HEK293T (cell line): ENCODE measurements around the gene LRRC8C.

ENCODE experiments used
- CTCF ChIA-PET: fragments of 350-600 bp; formaldehyde crosslinking; extraction: SDS; loops from one replicate; lab custom pipeline; 2021; ENCODE audit warnings: antibody characterized with exemption, inconsistent platforms; lab: Yijun Ruan, JAX
- POLR2A ChIA-PET: fragments of 350-600 bp; formaldehyde crosslinking; extraction: SDS; loops from one replicate; lab custom pipeline; 2020; ENCODE audit warnings: antibody characterized with exemption, inconsistent platforms; lab: Yijun Ruan, JAX
- DNase-seq: peaks from one replicate; pipeline ENCODE4 v3.0.0; 2012; ENCODE audit warnings: mixed read lengths; ENCODE audit errors: extremely low spot score
- ARNT ChIP-seq: fragments of 450-650 bp; IDR thresholded peaks from 2 replicates; pipeline ENCODE4 v1.6.1; 2017; ENCODE audit warnings: mild to moderate bottlenecking
- BHLHE40 ChIP-seq: fragments of 450-650 bp; IDR thresholded peaks from 2 replicates; pipeline ENCODE4 v1.6.1; 2016; ENCODE audit warnings: mild to moderate bottlenecking, moderate library complexity, borderline replicate concordance
- CTBP1 ChIP-seq: fragments of 450-650 bp; IDR thresholded peaks from 2 replicates; pipeline ENCODE4 v1.6.1; 2016; ENCODE audit warnings: borderline replicate concordance
- ELF4 ChIP-seq: fragments of 450-650 bp; IDR thresholded peaks from 2 replicates; pipeline ENCODE4 v1.6.1; 2017; ENCODE audit warnings: antibody characterized with exemption
- FOXA1 ChIP-seq: fragments of 450-650 bp; IDR thresholded peaks from 2 replicates; pipeline ENCODE4 v1.6.1; 2016; ENCODE audit warnings: mild to moderate bottlenecking
- FOXK2 ChIP-seq: fragments of 450-650 bp; IDR thresholded peaks from 2 replicates; pipeline ENCODE4 v1.6.1; 2016; ENCODE audit warnings: mild to moderate bottlenecking
- FOXM1 ChIP-seq: fragments of 450-650 bp; IDR thresholded peaks from 2 replicates; pipeline ENCODE4 v1.6.1; 2017; ENCODE audit warnings: mild to moderate bottlenecking, borderline replicate concordance
- HDGF ChIP-seq: fragments of 450-650 bp; IDR thresholded peaks from 2 replicates; pipeline ENCODE4 v1.6.1; 2017; ENCODE audit warnings: antibody characterized with exemption, borderline replicate concordance
- L3MBTL2 ChIP-seq: fragments of 450-650 bp; conservative IDR thresholded peaks from 2 replicates; pipeline ENCODE4 v1.6.1; 2016; ENCODE audit warnings: mild to moderate bottlenecking
- LEF1 ChIP-seq: fragments of 450-650 bp; IDR thresholded peaks from 2 replicates; pipeline ENCODE4 v1.6.1; 2017; ENCODE audit warnings: mild to moderate bottlenecking, borderline replicate concordance
- NFRKB ChIP-seq: fragments of 450-650 bp; IDR thresholded peaks from 2 replicates; pipeline ENCODE4 v1.6.1; 2016; ENCODE audit warnings: mild to moderate bottlenecking, moderate library complexity
- PKNOX1 ChIP-seq: fragments of 450-650 bp; IDR thresholded peaks from 2 replicates; pipeline ENCODE4 v1.6.1; 2016
- SP1 ChIP-seq: fragments of 450-650 bp; IDR thresholded peaks from 2 replicates; pipeline ENCODE4 v1.6.1; 2017
- SUZ12 ChIP-seq: fragments of 450-650 bp; IDR thresholded peaks from 2 replicates; pipeline ENCODE4 v1.6.1; 2016; ENCODE audit warnings: mild to moderate bottlenecking
- TARDBP ChIP-seq: fragments of 450-650 bp; IDR thresholded peaks from 2 replicates; pipeline ENCODE4 v1.6.1; 2016
- ZNF384 ChIP-seq: fragments of 450-650 bp; IDR thresholded peaks from 2 replicates; pipeline ENCODE4 v1.6.1; 2016

LRRC8C gene

GRCh38 chr1:89734442-89734841, 101.5 kb downstream of the LRRC8C start:
- no peak for DNase-seq
- POLR2A ChIA-PET: no interaction called here
- TF ChIP-seq CTBP1: no peak
- TF ChIP-seq ELF4: no peak
- no peak for TF ChIP-seq SUZ12
- no peak for TF ChIP-seq PKNOX1
- TF ChIP-seq FOXA1: no peak
- TF ChIP-seq ARNT: no peak
- no peak for TF ChIP-seq HDGF
- TF ChIP-seq LEF1: no peak
- TF ChIP-seq FOXM1: no peak
- CTCF ChIA-PET: no interaction called here

GRCh38 chr1:89735479-89735878, 102.6 kb downstream of the LRRC8C start:
- no peak for TF ChIP-seq CTBP1
- no peak for TF ChIP-seq FOXA1
- no peak for TF ChIP-seq PKNOX1
- TF ChIP-seq HDGF: no peak
- no peak for TF ChIP-seq ARNT
- no peak for TF ChIP-seq FOXK2
- no peak for TF ChIP-seq LEF1
- TF ChIP-seq ELF4: no peak
- no peak for TF ChIP-seq SP1
- DNase-seq: no peak
- CTCF ChIA-PET: no interaction called here
- POLR2A ChIA-PET: no interaction called here

GRCh38 chr1:89736937-89737733, 104.2 kb downstream of the LRRC8C start:
- ChIA-PET POLR2A (interaction anchor here (0.9 kb wide), 1 partner anchor 100 kb away, joined by 3 read pairs; no protein-coding TSS in a partner anchor), CTCF (interaction anchor here (1.0 kb wide), 1 partner anchor 110 kb away, joined by 4 read pairs; no protein-coding TSS in a partner anchor)
- no peak for DNase-seq
- TF ChIP-seq ZNF384 (no peak), CTBP1 (no peak), NFRKB (no peak), PKNOX1 (no peak), BHLHE40 (no peak), FOXK2 (no peak), FOXA1 (no peak)

GRCh38 chr1:89737985-89738510, 105.1 kb downstream of the LRRC8C start:
- CTCF ChIA-PET: no interaction called here
- POLR2A ChIA-PET: no interaction called here
- TF ChIP-seq FOXA1 (no peak), FOXM1 (no peak), CTBP1 (no peak), FOXK2 (no peak), BHLHE40 (no peak), PKNOX1 (no peak), NFRKB (no peak), SUZ12 (no peak), SP1 (no peak), ARNT (no peak), L3MBTL2 (no peak)
- DNase-seq: no peak

GRCh38 chr1:89739013-89739843, 106.3 kb downstream of the LRRC8C start:
- ChIA-PET CTCF (no interaction called here), POLR2A (no interaction called here)

More at GRCh38 chr1:89739013-89739843, 106.3 kb downstream of the LRRC8C start:
- TF ChIP-seq PKNOX1 (no peak), BHLHE40 (no peak), HDGF (no peak), FOXM1 (no peak), ZNF384 (no peak), ELF4 (no peak), CTBP1 (no peak), LEF1 (no peak), ARNT (no peak), FOXK2 (no peak), TARDBP (no peak), L3MBTL2 (no peak), NFRKB (no peak), FOXA1 (no peak)
- DNase-seq: no peak
